Keratinocyte (primary cell): Measurements from ENCODE around the gene PELI1. TPM values are rescaled to one million over a fixed set of nuclear protein-coding genes. Genes with fewer than 3 reads are reported as not detected.

Source experiments
- DNase-seq: peaks from one replicate; pipeline ENCODE4 v3.0.0-alpha.2; 2011; ENCODE audit warnings: low read depth, missing footprints, low spot score
- FAIRE-seq: peaks from 2 replicates; lab custom pipeline; 2011; peaks lifted over from hg19 to GRCh38; lab: Jason Lieb, UNC
- H2AFZ ChIP-seq: 2 replicates; pipeline ENCODE4 v1.6.0; 2012; ENCODE audit warnings: low read length, control low read depth, inconsistent platforms; ENCODE audit not compliant: control insufficient read depth
- H3K27ac ChIP-seq: 2 replicates; pipeline ENCODE4 v1.5.1; 2011; ENCODE audit warnings: low read length; ENCODE audit not compliant: control insufficient read depth, insufficient read depth
- H3K27me3 ChIP-seq: 3 replicates; pipeline ENCODE4 v1.6.0; 2011; ENCODE audit warnings: low read length; ENCODE audit not compliant: control insufficient read depth, insufficient read depth; ENCODE audit errors: extremely low read depth
- H3K36me3 ChIP-seq, 2 experiments: 2 replicates in 1 of 2; 3 replicates in 1 of 2; pipeline ENCODE4 v1.5.1; 2011; ENCODE audit warnings: low read length in 2 of 2, mild to moderate bottlenecking in 1 of 2; ENCODE audit not compliant: control insufficient read depth in 2 of 2, insufficient read depth in 2 of 2; ENCODE audit errors: extremely low read depth in 1 of 2
- H3K4me1 ChIP-seq: 3 replicates; pipeline ENCODE4 v1.5.1; 2011; ENCODE audit warnings: low read length; ENCODE audit not compliant: control insufficient read depth, insufficient read depth; ENCODE audit errors: extremely low read depth
- H3K4me2 ChIP-seq: 3 replicates; pipeline ENCODE4 v1.6.0; 2011; ENCODE audit warnings: low read depth, low read length; ENCODE audit not compliant: control insufficient read depth, insufficient read depth; ENCODE audit errors: extremely low read depth
- H3K4me3 ChIP-seq, 3 experiments: fragments of 200-600 bp in 1 of 3; sonication (generic) in 1 of 3; 2 replicates in 2 of 3; 3 replicates in 1 of 3; pipeline ENCODE4 v1.5.1; 2011 to 2016; ENCODE audit warnings: low read length in 3 of 3, mild to moderate bottlenecking in 3 of 3, control low read depth in 2 of 3, inconsistent platforms in 1 of 3, low read depth in 1 of 3, mixed read lengths in 1 of 3, mixed run types in 1 of 3, moderate library complexity in 1 of 3; ENCODE audit not compliant: control insufficient read depth in 2 of 3, insufficient read depth in 2 of 3; ENCODE audit errors: extremely low read depth in 1 of 3
- H3K79me2 ChIP-seq: 2 replicates; pipeline ENCODE4 v1.6.0; 2012; ENCODE audit warnings: low read length; ENCODE audit not compliant: control insufficient read depth, insufficient read depth
- H3K9ac ChIP-seq: 3 replicates; pipeline ENCODE4 v1.6.0; 2011; ENCODE audit warnings: low read length; ENCODE audit not compliant: control insufficient read depth, insufficient read depth; ENCODE audit errors: extremely low read depth
- H3K9me1 ChIP-seq: 3 replicates; pipeline ENCODE4 v1.6.0; 2011; ENCODE audit warnings: low read length; ENCODE audit not compliant: control insufficient read depth, insufficient read depth; ENCODE audit errors: extremely low read depth
- H3K9me3 ChIP-seq: 2 replicates; pipeline ENCODE4 v1.5.1; 2012; ENCODE audit warnings: low read depth, low read length; ENCODE audit not compliant: control insufficient read depth
- H4K20me1 ChIP-seq: 3 replicates; pipeline ENCODE4 v1.6.0; 2011; ENCODE audit warnings: low read length; ENCODE audit not compliant: control insufficient read depth, insufficient read depth; ENCODE audit errors: extremely low read depth
- EZH2 ChIP-seq: IDR thresholded peaks from one replicate; pipeline ENCODE4 v1.6.1; 2012; ENCODE audit warnings: inconsistent platforms, mild to moderate bottlenecking, low read length, moderate library complexity
- dilution Hi-C: fragments of 300-500 bp; cut with MboI; formaldehyde crosslinking; loops from one replicate; pipeline ENCODE4 v1.7.0; 2020; ENCODE audit warnings: low sequenced_read_pairs; ENCODE audit not compliant: extremely low pct_ligation_motif_present
- polyA plus RNA-seq, 5 experiments: library from polyadenylated mRNA; depleted of rRNA in 3 of 5; stranded (reverse) in 3 of 5; stranded (forward) in 1 of 5; unstranded in 1 of 5; fragments of >200 nt; gene quantifications; 1 replicate in 1 of 5; 2 replicates in 3 of 5; 3 replicates in 1 of 5; pipeline versions ENCODE4 v1.2.1 to v1.2.3, GENCODE V29; 2011 to 2012; ENCODE audit warnings: missing spikeins in 2 of 5, low read depth in 1 of 5, low replicate concordance in 1 of 5
- TF ChIP-seq, protein P1 (sequence below), 3 experiments: IDR thresholded peaks in 1 of 3; conservative IDR thresholded peaks in 1 of 3; optimal IDR thresholded peaks in 1 of 3; 2 replicates in 2 of 3; 3 replicates in 1 of 3; pipeline versions ENCODE3 to v1.5.1; 2011; ENCODE audit warnings: low read length in 3 of 3, mild to moderate bottlenecking in 3 of 3, moderate library complexity in 2 of 3, control low read depth in 1 of 3, inconsistent platforms in 1 of 3; ENCODE audit not compliant: insufficient read depth in 2 of 3; ENCODE audit errors: extremely low read depth in 1 of 3

Gene PELI1
- polyA plus RNA-seq, 1 donor (not counting 4 experiments of a cell fraction or from before 2014, with no cell fraction given): 21.2 TPM

- Histone ChIP-seq H3K4me2 (no peak overlapping the region), H3K9me1 (no peaks in the 10 kb centered on the region), H3K4me3 (no peak overlapping the region), H3K4me1 (peaks cover 28% of the 10 kb centered on the region), H2AFZ (no peak overlapping the region), H3K9ac (no peak overlapping the region), H3K36me3 (no peaks in the 10 kb centered on the region), H3K79me2 (peaks cover 72% of the 10 kb centered on the region), H3K27ac (no peak overlapping the region), H3K27me3 (no peaks in the 10 kb centered on the region), H3K9me3 (no peaks in the 10 kb centered on the region), H4K20me1 (no peaks in the 10 kb centered on the region)
- peak; percentile 39 for FAIRE-seq
- no peak for DNase-seq
- dilution Hi-C loops: no loop called here
- no peak for TF ChIP-seq EZH2
- TF ChIP-seq, protein P1, sequence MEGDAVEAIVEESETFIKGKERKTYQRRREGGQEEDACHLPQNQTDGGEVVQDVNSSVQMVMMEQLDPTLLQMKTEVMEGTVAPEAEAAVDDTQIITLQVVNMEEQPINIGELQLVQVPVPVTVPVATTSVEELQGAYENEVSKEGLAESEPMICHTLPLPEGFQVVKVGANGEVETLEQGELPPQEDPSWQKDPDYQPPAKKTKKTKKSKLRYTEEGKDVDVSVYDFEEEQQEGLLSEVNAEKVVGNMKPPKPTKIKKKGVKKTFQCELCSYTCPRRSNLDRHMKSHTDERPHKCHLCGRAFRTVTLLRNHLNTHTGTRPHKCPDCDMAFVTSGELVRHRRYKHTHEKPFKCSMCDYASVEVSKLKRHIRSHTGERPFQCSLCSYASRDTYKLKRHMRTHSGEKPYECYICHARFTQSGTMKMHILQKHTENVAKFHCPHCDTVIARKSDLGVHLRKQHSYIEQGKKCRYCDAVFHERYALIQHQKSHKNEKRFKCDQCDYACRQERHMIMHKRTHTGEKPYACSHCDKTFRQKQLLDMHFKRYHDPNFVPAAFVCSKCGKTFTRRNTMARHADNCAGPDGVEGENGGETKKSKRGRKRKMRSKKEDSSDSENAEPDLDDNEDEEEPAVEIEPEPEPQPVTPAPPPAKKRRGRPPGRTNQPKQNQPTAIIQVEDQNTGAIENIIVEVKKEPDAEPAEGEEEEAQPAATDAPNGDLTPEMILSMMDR (optimal IDR thresholded peaks at IDR 0.05 in 1 of 3, IDR thresholded peaks at IDR 0.05 in 1 of 3, conservative IDR thresholded peaks at IDR 0.05 in 1 of 3; ENCODE audit: extremely low read depth in 1 of 3, insufficient read depth in 2 of 3, low read length in 3 of 3): no peak
These were observed 21.9 kb downstream of the PELI1 start for GRCh38 chr2:64122358-64122757.

DNA sequence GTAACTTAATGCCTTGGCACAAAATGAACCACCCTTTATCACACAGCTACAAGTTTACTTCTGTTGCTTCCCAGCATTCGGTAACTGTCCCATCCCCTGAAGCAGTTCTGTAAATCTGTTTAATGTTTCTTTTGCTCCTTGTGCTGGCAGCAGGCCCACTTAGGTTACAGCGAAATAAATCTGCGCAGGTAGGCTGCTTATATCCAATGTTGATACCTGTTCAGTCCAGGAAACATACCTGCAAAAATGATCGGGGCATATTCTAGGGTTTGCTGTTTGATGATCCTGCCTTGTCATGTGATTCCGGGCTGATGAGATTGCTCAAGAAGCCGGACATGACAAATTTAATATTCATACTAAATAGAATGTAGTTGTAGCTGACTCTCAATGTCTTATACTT is 23.3 kb downstream of the PELI1 start:
- Histone ChIP-seq H2AFZ (peak overlapping the region; percentile 17), H3K4me3 (peak overlapping the region; percentile 12 to 48 (median 37)), H3K79me2 (peaks cover 72% of the 10 kb centered on the region), H3K27me3 (no peaks in the 10 kb centered on the region), H3K27ac (peak overlapping the region; percentile 84), H3K9me1 (no peaks in the 10 kb centered on the region), H3K4me1 (peaks cover 30% of the 10 kb centered on the region), H3K9me3 (no peaks in the 10 kb centered on the region), H4K20me1 (no peaks in the 10 kb centered on the region), H3K4me2 (peak overlapping the region; percentile 88), H3K9ac (peak overlapping the region; percentile 72), H3K36me3 (no peaks in the 10 kb centered on the region)
- DNase-seq (no peak), FAIRE-seq (peak; percentile 94)
- dilution Hi-C loops: no loop called here
- TF ChIP-seq, protein P1 (optimal IDR thresholded peaks at IDR 0.05 in 1 of 3, IDR thresholded peaks at IDR 0.05 in 1 of 3, conservative IDR thresholded peaks at IDR 0.05 in 1 of 3; ENCODE audit: extremely low read depth in 1 of 3, insufficient read depth in 2 of 3, low read length in 3 of 3): no peak
- TF ChIP-seq EZH2: no peak
